SK-N-SH (cell line): ENCODE results near the gene CA5A. TPM values are rescaled to one million over a fixed set of nuclear protein-coding genes. Genes with fewer than 3 reads are reported as not detected.

Source experiments
- CTCF ChIA-PET: fragments of 300-600, 350-600 bp; formaldehyde crosslinking; extraction: SDS; loops from one replicate; lab custom pipeline; 2021; lab: Yijun Ruan, JAX
- POLR2A ChIA-PET: fragments of 350-600 bp; sonication (Branson Sonifier 250); formaldehyde crosslinking; extraction: SDS; loops from one replicate; lab custom pipeline; 2020; ENCODE audit warnings: antibody characterized with exemption, inconsistent platforms; lab: Yijun Ruan, JAX
- DNase-seq: peaks from one replicate; pipeline ENCODE4 v3.0.0; 2012
- H2AFZ ChIP-seq: fragments of 200-600 bp; sonication (generic); 2 replicates; pipeline ENCODE4 v1.8.1; 2016; ENCODE audit warnings: antibody characterized with exemption, mild to moderate bottlenecking, low read depth
- H3F3A ChIP-seq: fragments of 200-600 bp; sonication (generic); replicated peaks from 2 replicates; pipeline ENCODE3; 2016; ENCODE audit warnings: antibody characterized with exemption, mild to moderate bottlenecking; ENCODE audit not compliant: insufficient read depth
- H3K27ac ChIP-seq, 2 experiments: fragments of 200-500 bp in 1 of 2; fragments of 200-600 bp in 1 of 2; sonication (Bioruptor generic) in 1 of 2; sonication (generic), shearing (Covaris generic) in 1 of 2; 2 replicates each; pipeline versions ENCODE4 v1.5.1 to v1.6.1; 2014 to 2016; ENCODE audit warnings: low read depth in 2 of 2, inconsistent platforms in 1 of 2, low read length in 1 of 2, mild to moderate bottlenecking in 1 of 2, mixed read lengths in 1 of 2
- H3K27me3 ChIP-seq: fragments of 200-600 bp; sonication (generic), shearing (Covaris generic); 2 replicates; pipeline ENCODE4 v1.6.1; 2016; ENCODE audit warnings: mixed run types; ENCODE audit not compliant: insufficient read depth
- H3K36me3 ChIP-seq, 2 experiments: fragments of 200-500 bp in 1 of 2; fragments of 200-600 bp in 1 of 2; sonication (Bioruptor generic) in 1 of 2; sonication (generic) in 1 of 2; replicated peaks in 1 of 2; 2 replicates each; pipeline versions ENCODE3 to v1.5.1; 2014 to 2016; ENCODE audit warnings: low read length in 1 of 2, mild to moderate bottlenecking in 1 of 2; ENCODE audit not compliant: insufficient read depth in 2 of 2, control insufficient read depth in 1 of 2
- H3K4me1 ChIP-seq, 2 experiments: fragments of 200-500 bp in 1 of 2; fragments of 200-600 bp in 1 of 2; sonication (Bioruptor generic) in 1 of 2; sonication (generic), shearing (Covaris generic) in 1 of 2; 2 replicates each; pipeline versions ENCODE4 v1.5.1 to v1.6.1; 2014 to 2016; ENCODE audit warnings: low read depth in 1 of 2, low read length in 1 of 2, mixed run types in 1 of 2; ENCODE audit not compliant: insufficient read depth in 2 of 2, control insufficient read depth in 1 of 2
- H3K4me2 ChIP-seq: fragments of 200-600 bp; sonication (generic), shearing (Covaris generic); 2 replicates; pipeline ENCODE4 v1.6.1; 2017; ENCODE audit warnings: mixed run types
- H3K4me3 ChIP-seq, 2 experiments: fragments of 200-500 bp in 1 of 2; fragments of 200-600 bp in 1 of 2; sonication (Bioruptor generic) in 1 of 2; sonication (generic), shearing (Covaris generic) in 1 of 2; 2 replicates each; pipeline versions ENCODE4 v1.5.1 to v1.8.1; 2014 to 2016; ENCODE audit warnings: low read depth in 2 of 2, inconsistent platforms in 1 of 2, low read length in 1 of 2, mild to moderate bottlenecking in 1 of 2, mixed read lengths in 1 of 2, moderate library complexity in 1 of 2
- H3K79me2 ChIP-seq: fragments of 200-600 bp; sonication (generic); 2 replicates; pipeline ENCODE4 v1.8.1; 2017; ENCODE audit warnings: mild to moderate bottlenecking; ENCODE audit not compliant: insufficient read depth
- H3K9ac ChIP-seq: fragments of 200-600 bp; sonication (generic); 2 replicates; pipeline ENCODE4 v1.6.1; 2017; ENCODE audit warnings: mixed run types
- H3K9me2 ChIP-seq: fragments of 200-600 bp; sonication (generic); 2 replicates; pipeline ENCODE4 v1.6.1; 2017; ENCODE audit warnings: mixed run types
- H3K9me3 ChIP-seq: fragments of 200-600 bp; sonication (generic); 2 replicates; pipeline ENCODE4 v1.6.1; 2017; ENCODE audit warnings: mixed run types, mild to moderate bottlenecking, moderate library complexity
- H4K20me1 ChIP-seq: fragments of 200-600 bp; sonication (generic); 2 replicates; pipeline ENCODE4 v1.6.1; 2017; ENCODE audit warnings: mild to moderate bottlenecking, mixed run types; ENCODE audit not compliant: insufficient read depth
- EZH2phosphoT487 ChIP-seq: fragments of 200-600 bp; sonication (generic); IDR thresholded peaks from 2 replicates; pipeline ENCODE4 v1.6.1; 2017; ENCODE audit warnings: low read depth, mixed run types, mild to moderate bottlenecking, antibody characterized with exemption, moderate library complexity, borderline replicate concordance
- FOSL2 ChIP-seq: IDR thresholded peaks from 2 replicates; pipeline ENCODE4 v1.4.0; 2012; ENCODE audit warnings: low read depth, mild to moderate bottlenecking, moderate library complexity, borderline replicate concordance
- FOXM1 ChIP-seq: IDR thresholded peaks from 2 replicates; pipeline ENCODE4 v1.4.0; 2012; ENCODE audit warnings: low read depth, mild to moderate bottlenecking
- GATA2 ChIP-seq: sonication (generic); formaldehyde crosslinking; IDR thresholded peaks from 2 replicates; pipeline ENCODE4 v1.5.0; 2020; ENCODE audit warnings: mild to moderate bottlenecking, missing genetic modification reagents
- IRF3 ChIP-seq: fragments of 150-350 bp; IDR thresholded peaks from 2 replicates; pipeline ENCODE4 v1.6.1; 2016; ENCODE audit warnings: mild to moderate bottlenecking, low read depth, low read length
- MAX ChIP-seq: IDR thresholded peaks from 2 replicates; pipeline ENCODE4 v1.4.0; 2012; ENCODE audit warnings: low read depth
- MEF2A ChIP-seq: IDR thresholded peaks from 2 replicates; pipeline ENCODE4 v1.4.0; 2012; ENCODE audit warnings: low read depth, borderline replicate concordance
- NFIC ChIP-seq: IDR thresholded peaks from 2 replicates; pipeline ENCODE4 v1.4.0; 2012; ENCODE audit warnings: borderline replicate concordance
- PBX3 ChIP-seq: IDR thresholded peaks from 2 replicates; pipeline ENCODE4; 2012
- RAD21 ChIP-seq: IDR thresholded peaks from 2 replicates; pipeline ENCODE4 v1.6.1; 2012; ENCODE audit warnings: mild to moderate bottlenecking, low read length
- RCOR1 ChIP-seq: fragments of 150-350 bp; IDR thresholded peaks from 2 replicates; pipeline ENCODE4 v1.6.1; 2017; ENCODE audit warnings: antibody characterized with exemption, low read length
- RXRA ChIP-seq: IDR thresholded peaks from 2 replicates; pipeline ENCODE4 v1.4.0; 2012; ENCODE audit warnings: low read depth, mild to moderate bottlenecking, borderline replicate concordance
- SIN3A ChIP-seq: IDR thresholded peaks from 2 replicates; pipeline ENCODE4 v1.6.1; 2012; ENCODE audit warnings: low read depth, mild to moderate bottlenecking, low read length, moderate library complexity, borderline replicate concordance
- SMC3 ChIP-seq: IDR thresholded peaks from 2 replicates; pipeline ENCODE4 v1.6.1; 2012; ENCODE audit warnings: low read depth, low read length, improper control_type of control experiment
- TCF12 ChIP-seq: IDR thresholded peaks from 2 replicates; pipeline ENCODE4 v1.4.0; 2012
- TEAD4 ChIP-seq: IDR thresholded peaks from 2 replicates; pipeline ENCODE4 v1.4.0; 2012; ENCODE audit warnings: mild to moderate bottlenecking, borderline replicate concordance; ENCODE audit not compliant: insufficient read depth
- USF1 ChIP-seq: IDR thresholded peaks from 2 replicates; pipeline ENCODE4 v1.4.0; 2012; ENCODE audit warnings: low read depth, borderline replicate concordance
- USF2 ChIP-seq: fragments of 150-350 bp; IDR thresholded peaks from 2 replicates; pipeline ENCODE4 v1.6.1; 2017; ENCODE audit warnings: antibody characterized with exemption, low read length, low read depth, borderline replicate concordance
- YY1 ChIP-seq: IDR thresholded peaks from 2 replicates; pipeline ENCODE4 v1.4.0; 2012; ENCODE audit warnings: low read depth, mild to moderate bottlenecking
- WGBS: methylation state at CpG from one replicate; pipeline ENCODE4 v1.1.6; 2017; ENCODE audit warnings: low lambda C conversion rate; 5-methylcytosine and 5-hydroxymethylcytosine counted together
- polyA plus RNA-seq, 3 experiments: library from polyadenylated mRNA; depleted of rRNA; stranded (reverse); fragments of >200 nt; gene quantifications; 2 replicates each; pipeline ENCODE4 v1.2.3, GENCODE V29; 2012

The CA5A gene
- polyA plus RNA-seq, 1 of the 3 experiments (the other 2 are of a cell fraction), result not detected

- no peaks in the 10 kb centered on the region for H3K27me3 ChIP-seq
- POLR2A ChIA-PET, result no interaction called here
- no peak overlapping the region for H2AFZ ChIP-seq
- H3K9ac ChIP-seq, result no peak overlapping the region
- CTCF ChIA-PET, result interaction anchor here (2.2 to 10.0 kb wide), 2 partner anchors 10 to 62 kb away, joined by 13 to 108 read pairs; no protein-coding TSS in a partner anchor
- H3K4me3 ChIP-seq, result no peak overlapping the region
- peaks cover 4 to 30% of the 10 kb centered on the region in 2 experiments for H3K36me3 ChIP-seq
- H3K27ac ChIP-seq, result no peak overlapping the region
- 94% methylated on average over 16 of the region's 22 CpGs for WGBS
- TF ChIP-seq USF2 (no peak), MEF2A (no peak), FOXM1 (no peak), TEAD4 (no peak), PBX3 (no peak), RCOR1 (no peak), TCF12 (no peak), RXRA (no peak), MAX (no peak), GATA2 (CRISPR knock-in tag) (no peak), SMC3 (no peak), FOSL2 (no peak), YY1 (no peak), SIN3A (no peak), RAD21 (no peak), NFIC (no peak), IRF3 (no peak), EZH2phosphoT487 (no peak), USF1 (no peak)
- H3K79me2 ChIP-seq, result peaks cover 3% of the 10 kb centered on the region; the same call in 1 of the 2 replicates
- no peaks in the 10 kb centered on the region for H3K9me2 ChIP-seq
- peaks cover 5 to 20% of the 10 kb centered on the region in 2 experiments; a peak in 2 of 4 replicates for H3K4me1 ChIP-seq
- peaks cover 26% of the 10 kb centered on the region for H4K20me1 ChIP-seq
- no peaks in the 10 kb centered on the region for H3K9me3 ChIP-seq
- no peak for DNase-seq
- H3F3A ChIP-seq, result no peaks in the 10 kb centered on the region
- H3K4me2 ChIP-seq, result no peak overlapping the region
Observed at GRCh38 chr16:87841340-87842208, 94.8 kb downstream of the CA5A start.
